ENCODE measurements around the gene MMP13.

DNA sequence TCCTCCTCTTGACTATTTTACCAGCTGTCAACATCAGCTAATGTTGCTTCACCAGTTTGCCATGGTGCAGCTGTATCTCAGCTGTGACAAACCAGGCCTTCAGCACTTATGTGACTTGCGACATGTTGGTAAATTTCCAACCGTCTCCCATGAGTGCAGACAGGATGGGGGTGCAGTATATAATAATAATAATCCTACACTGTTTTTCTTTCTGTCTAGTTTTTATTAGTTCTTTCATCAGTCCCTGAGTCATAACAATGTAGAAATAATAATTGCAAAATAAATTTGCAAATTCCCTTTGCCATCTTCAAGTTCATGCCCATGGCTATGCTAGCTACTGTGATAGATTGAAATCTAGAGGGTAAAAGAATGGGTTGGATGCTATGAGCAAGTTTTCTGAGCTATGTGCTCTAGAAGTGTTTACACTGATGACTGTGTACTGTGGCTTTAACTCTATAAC lies 4.9 kb downstream of the MMP13 start:
- TF ChIP-seq, protein P1, sequence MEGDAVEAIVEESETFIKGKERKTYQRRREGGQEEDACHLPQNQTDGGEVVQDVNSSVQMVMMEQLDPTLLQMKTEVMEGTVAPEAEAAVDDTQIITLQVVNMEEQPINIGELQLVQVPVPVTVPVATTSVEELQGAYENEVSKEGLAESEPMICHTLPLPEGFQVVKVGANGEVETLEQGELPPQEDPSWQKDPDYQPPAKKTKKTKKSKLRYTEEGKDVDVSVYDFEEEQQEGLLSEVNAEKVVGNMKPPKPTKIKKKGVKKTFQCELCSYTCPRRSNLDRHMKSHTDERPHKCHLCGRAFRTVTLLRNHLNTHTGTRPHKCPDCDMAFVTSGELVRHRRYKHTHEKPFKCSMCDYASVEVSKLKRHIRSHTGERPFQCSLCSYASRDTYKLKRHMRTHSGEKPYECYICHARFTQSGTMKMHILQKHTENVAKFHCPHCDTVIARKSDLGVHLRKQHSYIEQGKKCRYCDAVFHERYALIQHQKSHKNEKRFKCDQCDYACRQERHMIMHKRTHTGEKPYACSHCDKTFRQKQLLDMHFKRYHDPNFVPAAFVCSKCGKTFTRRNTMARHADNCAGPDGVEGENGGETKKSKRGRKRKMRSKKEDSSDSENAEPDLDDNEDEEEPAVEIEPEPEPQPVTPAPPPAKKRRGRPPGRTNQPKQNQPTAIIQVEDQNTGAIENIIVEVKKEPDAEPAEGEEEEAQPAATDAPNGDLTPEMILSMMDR (conservative IDR thresholded peaks at IDR 0.05; ENCODE audit: low read depth, low read length): no peak
- no peak for TF ChIP-seq EZH2 (IDR thresholded peaks at IDR 0.05; ENCODE audit: borderline replicate concordance, low read depth, low read length, poor library complexity, severe bottlenecking)
